Ascending aorta (tissue), 2 donors: Measurements from ENCODE around the gene RPS6KA2. TPM values are rescaled to one million over a fixed set of nuclear protein-coding genes. Genes with fewer than 3 reads are reported as not detected.

Experiments used
- DNase-seq, 2 donors: peaks; one replicate each; pipeline ENCODE4 v3.0.0-alpha.2; 2019; ENCODE audit warnings: low spot score in 2 of 2
- H3K27ac ChIP-seq, 2 donors: fragments of 200-600 bp; sonication (generic); one replicate each; pipeline ENCODE4 v1.5.1; 2016 to 2017; ENCODE audit warnings: mild to moderate bottlenecking in 1 of 2
- H3K27me3 ChIP-seq: fragments of 200-600 bp; sonication (generic); one replicate; pipeline ENCODE4 v1.5.1; 2017
- H3K36me3 ChIP-seq, 2 donors: fragments of 200-600 bp; sonication (generic); one replicate each; pipeline ENCODE4 v1.5.1; 2016
- H3K4me1 ChIP-seq, 2 donors: fragments of 200-600 bp; sonication (generic); one replicate each; pipeline ENCODE4 v1.5.1; 2016 to 2017; ENCODE audit warnings: mild to moderate bottlenecking in 1 of 2
- H3K4me3 ChIP-seq, 2 donors: fragments of 200-600 bp; sonication (generic); one replicate each; pipeline ENCODE4 v1.5.1; 2016 to 2017; ENCODE audit warnings: mild to moderate bottlenecking in 1 of 2
- H3K9me3 ChIP-seq, 2 donors: fragments of 200-600 bp; sonication (generic); one replicate each; pipeline ENCODE4 v1.5.1; 2016
- CTCF ChIP-seq, 3 experiments: fragments of 200-600 bp in 2 of 3; fragments of 450-650 bp in 1 of 3; sonication (generic) in 2 of 3; IDR thresholded peaks; one replicate each; pipeline ENCODE4 v1.5.1; 2016 to 2019; ENCODE audit warnings: antibody characterized with exemption in 3 of 3, mild to moderate bottlenecking in 1 of 3, moderate library complexity in 1 of 3
- intact Hi-C: fragments of 100-400 bp; cut with DNase I; formaldehyde crosslinking; loops from one replicate; pipeline ENCODE4 v1.15.1; 2023
- total RNA-seq: library from RNA; depleted of rRNA; stranded (reverse); fragments of >200 nt; gene quantifications from one replicate; pipeline ENCODE4 v1.1.0, GENCODE V29; 2016

RPS6KA2 gene
- total RNA-seq, 1 donor from 2014 or later, result 196 TPM

GRCh38 chr6:166633732-166634535, 6.9 kb upstream of the RPS6KA2 start:
- TF ChIP-seq CTCF (IDR thresholded peaks at IDR 0.05), result no peak
- Histone ChIP-seq H3K27ac (no peak overlapping the region), H3K36me3 (no peaks in the 10 kb centered on the region), H3K4me3 (no peak overlapping the region), H3K9me3 (no peaks in the 10 kb centered on the region), H3K27me3 (no peaks in the 10 kb centered on the region), H3K4me1 (peaks cover 0 to under 1% of the 10 kb centered on the region in 2 donors)
- DNase-seq, result peak in 1 of 2 donors; percentile 64
- intact Hi-C loops, result no loop called here

GRCh38 chr6:166632731-166633130, 5.7 kb upstream of the RPS6KA2 start:
- no peak overlapping the region for H3K27ac ChIP-seq
- TF ChIP-seq CTCF (IDR thresholded peaks at IDR 0.05), result no peak
- no peaks in the 10 kb centered on the region for H3K27me3 ChIP-seq
- no peak overlapping the region for H3K4me3 ChIP-seq
- peak in 1 of 2 donors; percentile 59 for DNase-seq
- no peaks in the 10 kb centered on the region for H3K9me3 ChIP-seq
- H3K36me3 ChIP-seq, result no peaks in the 10 kb centered on the region
- peaks cover 0 to 2% of the 10 kb centered on the region in 2 donors for H3K4me1 ChIP-seq
- intact Hi-C loops, result no loop called here

GRCh38 chr6:166630462-166630861, 3.4 kb upstream of the RPS6KA2 start:
- H3K27ac ChIP-seq, result no peak overlapping the region
- no peak for TF ChIP-seq CTCF (IDR thresholded peaks at IDR 0.05)
- DNase-seq, result peak in 1 of 2 donors; percentile 45
- no peak overlapping the region for H3K4me3 ChIP-seq
- H3K27me3 ChIP-seq, result no peaks in the 10 kb centered on the region
- H3K36me3 ChIP-seq, result no peaks in the 10 kb centered on the region
- peaks cover 0 to 2% of the 10 kb centered on the region in 2 donors for H3K4me1 ChIP-seq
- H3K9me3 ChIP-seq, result no peaks in the 10 kb centered on the region
- intact Hi-C loops, result no loop called here

DNA sequence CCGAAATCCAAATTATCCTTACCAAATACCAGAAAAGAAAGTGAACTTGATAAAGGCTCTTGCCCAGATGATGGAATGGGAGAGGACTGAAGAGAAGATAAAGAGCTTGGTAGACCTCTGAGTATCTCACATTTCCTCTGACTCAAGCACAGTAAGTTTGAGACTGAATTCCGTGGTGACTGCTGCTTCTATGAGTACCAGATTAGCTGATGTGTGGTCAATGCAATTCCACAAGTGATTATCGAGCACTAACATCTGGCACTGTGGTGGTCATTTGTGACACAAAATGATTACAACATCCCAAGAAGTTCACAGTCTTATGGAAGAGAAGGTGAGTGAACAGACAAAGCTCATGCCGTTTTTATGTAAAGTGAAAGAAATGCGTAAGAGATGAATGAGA, 2.6 kb upstream of the RPS6KA2 start:
- Histone ChIP-seq H3K27me3 (no peaks in the 10 kb centered on the region), H3K4me1 (peaks cover 0 to 2% of the 10 kb centered on the region in 2 donors), H3K27ac (no peak overlapping the region), H3K9me3 (no peaks in the 10 kb centered on the region), H3K4me3 (no peak overlapping the region), H3K36me3 (no peaks in the 10 kb centered on the region)
- DNase-seq, result no peak
- TF ChIP-seq CTCF (IDR thresholded peaks at IDR 0.05), result no peak
- intact Hi-C loops, result loop anchor here (5.0 kb wide), 2 partner anchors 52 to 287 kb away; partner anchors contain the start of gene SFT2D1

GRCh38 chr6:166627875-166628801, 1.1 kb upstream of the RPS6KA2 start:
- Histone ChIP-seq H3K27ac (peak overlapping the region; percentile 80 to 90), H3K4me1 (peaks cover 0 to 2% of the 10 kb centered on the region in 2 donors), H3K9me3 (no peaks in the 10 kb centered on the region), H3K4me3 (peak overlapping the region; percentile 49 to 87), H3K36me3 (no peaks in the 10 kb centered on the region), H3K27me3 (no peaks in the 10 kb centered on the region)
- TF ChIP-seq CTCF (IDR thresholded peaks at IDR 0.05), result no peak
- intact Hi-C loops, result loop anchor here (1.0 to 5.0 kb wide), 8 partner anchors 29 to 371 kb away; partner anchors contain the start of genes CEP43, RNASET2 and SFT2D1
- DNase-seq, result peak in 1 of 2 donors; percentile 86
